ENCODE data around the gene LCE6A.

LCE6A gene

DNA sequence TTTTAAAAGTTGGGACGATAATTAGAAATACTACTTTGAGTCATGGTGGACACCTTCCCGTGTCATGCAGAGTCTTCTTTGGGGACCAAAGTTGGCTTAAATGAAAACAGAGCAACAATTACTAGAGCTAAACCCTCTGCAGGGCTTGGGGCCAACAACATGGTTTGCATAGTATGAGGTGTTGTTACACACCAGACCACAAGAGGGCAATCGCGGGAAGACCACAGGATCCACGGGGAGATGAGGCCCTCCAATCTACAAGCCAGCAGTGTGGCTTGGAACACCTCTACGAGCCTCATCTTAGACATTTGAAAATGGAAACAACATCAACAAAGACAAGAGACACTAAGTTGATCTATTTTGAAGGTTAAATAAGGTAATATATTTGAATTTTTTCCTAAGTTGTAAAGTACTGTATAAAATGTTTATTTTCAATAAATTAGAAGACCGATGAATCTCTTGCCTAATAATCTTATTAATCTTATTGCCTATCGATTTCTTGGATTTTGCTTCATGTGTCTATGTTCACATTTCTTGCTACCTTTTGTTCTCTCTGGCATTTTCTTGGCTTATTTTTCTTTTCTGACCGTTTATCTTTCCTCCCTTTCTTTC is 27.3 kb downstream of the LCE6A start:
- in situ Hi-C loops (cut with MboI; ENCODE audit: low pct_unique_long_range_greater_than_20kb, low sequenced_read_pairs, unreplicated experiment), result loop anchor here (10.0 kb wide), 1 partner anchor 55 kb away; no protein-coding TSS in a partner anchor
- TF ChIP-seq, protein P1, sequence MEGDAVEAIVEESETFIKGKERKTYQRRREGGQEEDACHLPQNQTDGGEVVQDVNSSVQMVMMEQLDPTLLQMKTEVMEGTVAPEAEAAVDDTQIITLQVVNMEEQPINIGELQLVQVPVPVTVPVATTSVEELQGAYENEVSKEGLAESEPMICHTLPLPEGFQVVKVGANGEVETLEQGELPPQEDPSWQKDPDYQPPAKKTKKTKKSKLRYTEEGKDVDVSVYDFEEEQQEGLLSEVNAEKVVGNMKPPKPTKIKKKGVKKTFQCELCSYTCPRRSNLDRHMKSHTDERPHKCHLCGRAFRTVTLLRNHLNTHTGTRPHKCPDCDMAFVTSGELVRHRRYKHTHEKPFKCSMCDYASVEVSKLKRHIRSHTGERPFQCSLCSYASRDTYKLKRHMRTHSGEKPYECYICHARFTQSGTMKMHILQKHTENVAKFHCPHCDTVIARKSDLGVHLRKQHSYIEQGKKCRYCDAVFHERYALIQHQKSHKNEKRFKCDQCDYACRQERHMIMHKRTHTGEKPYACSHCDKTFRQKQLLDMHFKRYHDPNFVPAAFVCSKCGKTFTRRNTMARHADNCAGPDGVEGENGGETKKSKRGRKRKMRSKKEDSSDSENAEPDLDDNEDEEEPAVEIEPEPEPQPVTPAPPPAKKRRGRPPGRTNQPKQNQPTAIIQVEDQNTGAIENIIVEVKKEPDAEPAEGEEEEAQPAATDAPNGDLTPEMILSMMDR (IDR thresholded peaks at IDR 0.05; ENCODE audit: extremely low read depth, insufficient read depth, missing control alignments), result peak; percentile 85
- peak; percentile 76 for DNase-seq (ENCODE audit: low spot score)

DNA sequence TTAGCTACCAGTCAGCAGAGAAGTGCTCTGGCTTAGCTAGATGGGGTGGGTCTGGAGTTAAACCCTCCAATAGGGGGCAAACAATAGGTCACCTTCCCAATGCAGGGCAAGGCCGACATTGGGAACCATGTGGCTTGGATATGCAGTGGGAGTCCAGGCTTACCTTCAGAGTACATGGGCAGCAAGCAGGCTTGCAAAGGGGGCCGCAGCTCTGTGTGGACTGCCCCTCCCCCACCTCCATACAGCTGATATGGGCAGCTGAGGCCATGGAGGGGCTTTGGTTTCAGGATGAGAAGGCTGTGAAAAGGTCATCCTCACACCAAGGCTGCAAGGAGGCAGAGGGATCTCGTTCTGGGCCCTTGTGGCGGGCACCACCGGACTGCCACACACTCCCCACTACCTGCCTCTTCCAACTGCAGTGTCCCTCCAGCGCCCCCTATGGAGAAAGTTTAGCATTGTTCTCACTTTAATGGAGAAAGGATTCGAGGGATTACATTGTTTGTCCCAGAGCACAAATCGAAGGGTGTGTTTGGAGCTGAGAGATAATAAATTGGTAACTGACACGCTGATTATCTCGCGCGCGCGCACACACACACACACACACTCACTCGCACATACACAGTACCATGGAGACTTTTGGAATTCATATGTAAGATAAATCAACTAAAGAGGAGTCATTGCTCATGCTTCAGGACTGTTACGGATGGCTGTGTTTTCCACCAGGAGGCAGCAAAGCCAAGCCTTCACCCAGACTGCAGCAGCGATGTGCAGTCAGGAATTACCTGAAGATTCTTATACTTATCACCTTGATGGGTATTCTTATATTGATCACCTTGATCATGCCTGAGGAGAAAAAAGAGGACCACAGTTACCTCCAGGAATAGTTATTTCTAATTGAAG is 28.4 kb downstream of the LCE6A start:
- in situ Hi-C loops (cut with MboI; ENCODE audit: low pct_unique_long_range_greater_than_20kb, low sequenced_read_pairs, unreplicated experiment), result loop anchor here (10.0 kb wide), 1 partner anchor 54 kb away; no protein-coding TSS in a partner anchor
- no peak for DNase-seq (ENCODE audit: low spot score)

DNA sequence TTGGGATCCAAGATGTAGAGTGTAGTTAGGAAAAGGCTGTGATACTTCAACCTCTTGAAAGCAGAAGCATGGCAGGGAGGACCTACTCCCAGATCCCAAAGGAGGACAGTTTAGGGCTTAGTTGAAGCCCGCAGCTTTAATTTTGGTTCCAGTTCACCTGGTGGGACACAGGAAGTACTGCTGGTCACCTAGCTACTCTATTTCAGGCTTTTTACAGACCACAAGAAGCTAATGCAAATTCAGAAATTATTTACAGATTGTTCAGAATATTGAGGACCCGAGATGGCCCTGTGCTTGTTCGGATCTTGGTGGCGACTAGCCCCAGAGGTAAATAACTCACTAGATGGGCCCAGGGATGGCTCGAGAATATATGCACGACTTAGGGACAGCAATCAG is 29.1 kb downstream of the LCE6A start:
- in situ Hi-C loops (cut with MboI; ENCODE audit: low pct_unique_long_range_greater_than_20kb, low sequenced_read_pairs, unreplicated experiment), result loop anchor here (10.0 kb wide), 1 partner anchor 53 kb away; no protein-coding TSS in a partner anchor
- TF ChIP-seq, protein P1 (IDR thresholded peaks at IDR 0.05; ENCODE audit: extremely low read depth, insufficient read depth, missing control alignments), result no peak
- no peak for DNase-seq (ENCODE audit: low spot score)

More for the DNA sequence above, 28.4 kb downstream of the LCE6A start:
- TF ChIP-seq, protein P1 (IDR thresholded peaks at IDR 0.05; ENCODE audit: extremely low read depth, insufficient read depth, missing control alignments), result peak; percentile 50

DNA sequence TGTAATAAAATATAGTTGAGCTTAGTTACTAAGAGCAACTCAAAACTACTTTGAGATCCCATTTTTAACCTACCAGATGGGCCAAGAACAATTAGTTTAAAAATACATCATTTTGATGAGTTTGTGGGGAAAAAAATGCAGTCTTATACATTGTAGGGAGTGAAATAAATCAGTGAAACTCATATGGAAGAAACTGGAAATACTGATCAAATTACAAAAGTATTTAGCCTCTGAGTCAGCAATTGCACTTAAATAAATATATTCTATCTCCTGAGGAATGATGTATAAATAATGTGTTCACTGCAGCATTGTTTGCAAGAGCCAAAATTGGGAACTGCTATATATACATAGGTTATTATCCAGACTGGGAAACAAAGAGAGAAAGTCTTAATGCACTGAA is 30.8 kb downstream of the LCE6A start:
- DNase-seq (ENCODE audit: low spot score), result no peak
- TF ChIP-seq, protein P1 (IDR thresholded peaks at IDR 0.05; ENCODE audit: extremely low read depth, insufficient read depth, missing control alignments), result no peak
- in situ Hi-C loops (cut with MboI; ENCODE audit: low pct_unique_long_range_greater_than_20kb, low sequenced_read_pairs, unreplicated experiment), result loop anchor here (10.0 kb wide), 1 partner anchor 51 kb away; no protein-coding TSS in a partner anchor

DNA sequence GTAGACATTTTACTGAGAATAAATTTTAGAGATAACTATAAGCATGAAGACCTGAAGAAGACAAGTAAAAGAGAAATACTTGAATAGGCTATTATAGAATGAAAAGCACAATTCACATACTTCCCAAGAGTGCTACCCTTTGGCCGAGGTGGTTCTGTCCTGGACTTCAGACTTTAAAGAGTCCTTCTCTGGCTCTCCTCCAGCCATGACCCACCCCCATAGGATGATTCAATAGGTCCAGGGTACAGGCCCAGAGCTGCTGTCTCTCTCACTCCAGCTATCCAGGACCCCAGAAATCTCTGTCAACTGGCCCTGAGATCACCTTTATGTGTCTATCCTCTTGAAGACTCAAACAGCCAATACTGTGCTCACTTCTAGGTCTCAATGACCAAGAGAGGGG is 34.2 kb downstream of the LCE6A start:
- TF ChIP-seq, protein P1 (IDR thresholded peaks at IDR 0.05; ENCODE audit: extremely low read depth, insufficient read depth, missing control alignments), result no peak
- DNase-seq (ENCODE audit: low spot score), result no peak
- in situ Hi-C loops (cut with MboI; ENCODE audit: low pct_unique_long_range_greater_than_20kb, low sequenced_read_pairs, unreplicated experiment), result loop anchor here (10.0 kb wide), 1 partner anchor 48 kb away; no protein-coding TSS in a partner anchor

DNA sequence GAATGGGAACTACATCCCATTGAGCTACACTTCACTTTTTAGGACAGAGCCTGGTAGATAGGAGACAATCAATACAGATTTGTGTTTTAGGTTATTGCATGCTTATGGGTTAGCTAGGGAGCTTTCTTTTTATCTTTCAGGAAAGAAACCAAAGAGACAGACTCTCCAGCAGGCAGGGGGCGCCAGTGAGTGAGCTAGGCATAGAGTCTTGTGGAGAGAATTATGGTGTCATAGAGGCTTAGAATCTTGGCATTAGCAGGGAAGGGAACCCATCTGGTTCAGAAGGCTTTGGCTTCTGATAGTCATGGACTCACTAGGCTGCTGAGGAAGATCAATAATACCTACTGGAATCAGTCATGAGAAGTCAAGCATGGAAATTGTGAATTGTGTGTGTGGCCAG is 35.4 kb downstream of the LCE6A start, which contains the start of gene SMCP:
Gene SMCP, plus strand, starts transcription at position 281 of the 400 bp plus-strand sequence. CDS start 6,101 bp downstream, outside the sequence.
- in situ Hi-C loops (cut with MboI; ENCODE audit: low pct_unique_long_range_greater_than_20kb, low sequenced_read_pairs, unreplicated experiment), result loop anchor here (10.0 kb wide), 1 partner anchor 47 kb away; no protein-coding TSS in a partner anchor
- DNase-seq (ENCODE audit: low spot score), result peak; percentile 22
- TF ChIP-seq, protein P1 (IDR thresholded peaks at IDR 0.05; ENCODE audit: extremely low read depth, insufficient read depth, missing control alignments), result peak; percentile 45

All from GM13977 (cell line).